Hepatocyte (in vitro differentiated cells): ENCODE data around the gene TBX3. TPM values are rescaled to one million over a fixed set of nuclear protein-coding genes. Genes with fewer than 3 reads are reported as not detected.
A peak's percentile ranks its signal among the peaks of the same experiment; 100 is the strongest.

Source experiments
- DNase-seq: peaks from one replicate; pipeline ENCODE4 v3.0.0-alpha.2; 2016; ENCODE audit warnings: low spot score
- H2AFZ ChIP-seq: fragments of 200-600 bp; sonication (generic); 2 replicates; pipeline ENCODE4 v1.6.0; 2016; ENCODE audit warnings: antibody characterized with exemption, mild to moderate bottlenecking
- H3K27ac ChIP-seq: fragments of 200-600 bp; sonication (generic); 2 replicates; pipeline ENCODE4 v1.5.1; 2016; ENCODE audit warnings: mild to moderate bottlenecking
- H3K27me3 ChIP-seq: fragments of 200-600 bp; sonication (generic); 2 replicates; pipeline ENCODE4 v1.6.1; 2016
- H3K36me3 ChIP-seq: fragments of 200-600 bp; sonication (generic); replicated peaks from 2 replicates; pipeline ENCODE4 v1.5.1; 2016; ENCODE audit warnings: low read depth; ENCODE audit not compliant: insufficient read depth
- H3K4me1 ChIP-seq: fragments of 200-600 bp; sonication (generic); 2 replicates; pipeline ENCODE4 v1.5.1; 2016; ENCODE audit warnings: mild to moderate bottlenecking, moderate library complexity; ENCODE audit not compliant: insufficient read depth
- H3K4me2 ChIP-seq: fragments of 200-600 bp; sonication (generic); 2 replicates; pipeline ENCODE4 v1.6.0; 2016
- H3K4me3 ChIP-seq: fragments of 200-600 bp; sonication (generic); 2 replicates; pipeline ENCODE4 v1.5.1; 2016; ENCODE audit warnings: mild to moderate bottlenecking
- H3K79me2 ChIP-seq: fragments of 200-600 bp; sonication (generic); 2 replicates; pipeline ENCODE4 v1.6.0; 2017; ENCODE audit warnings: mild to moderate bottlenecking
- H3K9me2 ChIP-seq: fragments of 200-600 bp; sonication (generic); replicated peaks from 2 replicates; pipeline ENCODE4 v1.6.0; 2017; ENCODE audit warnings: mild to moderate bottlenecking; ENCODE audit not compliant: insufficient read depth
- H3K9me3 ChIP-seq: fragments of 200-600 bp; sonication (generic); 2 replicates; pipeline ENCODE4 v1.5.1; 2016; ENCODE audit warnings: low read depth, mild to moderate bottlenecking
- H4K20me1 ChIP-seq: fragments of 200-600 bp; sonication (generic); 2 replicates; pipeline ENCODE4 v1.6.0; 2016; ENCODE audit warnings: mild to moderate bottlenecking; ENCODE audit not compliant: insufficient read depth, poor library complexity, severe bottlenecking
- CTCF ChIP-seq: fragments of 200-600 bp; sonication (generic); IDR thresholded peaks from 2 replicates; pipeline ENCODE4 v1.5.1; 2016; ENCODE audit warnings: antibody characterized with exemption, mild to moderate bottlenecking; ENCODE audit not compliant: poor library complexity
- EZH2 ChIP-seq: fragments of 200-600 bp; sonication (generic); IDR thresholded peaks from 2 replicates; pipeline ENCODE4 v1.6.1; 2016; ENCODE audit warnings: antibody characterized with exemption, mild to moderate bottlenecking, borderline replicate concordance
- EZH2phosphoT487 ChIP-seq: fragments of 200-600 bp; sonication (generic); IDR thresholded peaks from one replicate; pipeline ENCODE4 v1.6.1; 2018; ENCODE audit warnings: antibody characterized with exemption, mild to moderate bottlenecking, low read depth, moderate library complexity; ENCODE audit not compliant: unreplicated experiment, severe bottlenecking
- WGBS: methylation state at CpG from one replicate; pipeline ENCODE4 v1.1.6; 2016; ENCODE audit warnings: low lambda C conversion rate; ENCODE audit errors: missing lambda C conversion rate; 5-methylcytosine and 5-hydroxymethylcytosine counted together
- polyA plus RNA-seq: library from polyadenylated mRNA; unstranded; fragments of >200 nt; fragmentation: Nextera tagmentation; extraction: Ambion mirVana; gene quantifications from 2 replicates; pipeline ENCODE4 v1.2.1, GENCODE V29; 2016
- total RNA-seq: library from RNA; depleted of rRNA; stranded (reverse); fragments of >200 nt; gene quantifications from 2 replicates; pipeline ENCODE4 v1.2.3, GENCODE V29; 2014

TBX3 gene
- total and polyA plus RNA-seq, 2 experiments from 2014 or later = 109 to 133 TPM

GRCh38 chr12:114664651-114665320 is 19.2 kb downstream of the TBX3 start:
- Histone ChIP-seq H3K9me2 (no peaks in the 10 kb centered on the region), H3K4me2 (peak overlapping the region; percentile 78), H2AFZ (no peak overlapping the region), H3K27ac (peak overlapping the region; percentile 97), H3K36me3 (no peaks in the 10 kb centered on the region), H3K9me3 (no peaks in the 10 kb centered on the region), H3K4me1 (peaks cover 19% of the 10 kb centered on the region), H3K4me3 (no peak overlapping the region), H3K79me2 (peaks cover 46% of the 10 kb centered on the region), H3K27me3 (no peaks in the 10 kb centered on the region), H4K20me1 (no peaks in the 10 kb centered on the region)
- TF ChIP-seq EZH2phosphoT487 = no peak
- no peak for TF ChIP-seq EZH2
- no peak for TF ChIP-seq CTCF
- peak; percentile 36 for DNase-seq
- 16% methylated on average over 36 of the region's 47 CpGs for WGBS

GRCh38 chr12:114662512-114663177 is 21.3 kb downstream of the TBX3 start:
- no peaks in the 10 kb centered on the region for H3K36me3 ChIP-seq
- H3K4me2 ChIP-seq = no peak overlapping the region
- H2AFZ ChIP-seq = no peak overlapping the region
- TF ChIP-seq EZH2phosphoT487 (no peak), CTCF (peak; percentile 92), EZH2 (no peak)
- peaks cover 41% of the 10 kb centered on the region for H3K79me2 ChIP-seq
- H4K20me1 ChIP-seq = no peaks in the 10 kb centered on the region
- peak overlapping the region; percentile 97 for H3K27ac ChIP-seq
- peaks cover 20% of the 10 kb centered on the region for H3K4me1 ChIP-seq
- H3K9me2 ChIP-seq = no peaks in the 10 kb centered on the region
- DNase-seq = peak; percentile 91
- WGBS = 2% methylated on average over 3 of the region's 3 CpGs
- no peak overlapping the region for H3K4me3 ChIP-seq
- no peaks in the 10 kb centered on the region for H3K27me3 ChIP-seq
- no peaks in the 10 kb centered on the region for H3K9me3 ChIP-seq

- H2AFZ ChIP-seq = no peak overlapping the region
- H3K4me2 ChIP-seq = no peak overlapping the region
- no peaks in the 10 kb centered on the region for H3K36me3 ChIP-seq
- 68% methylated on average over 1 of the region's 1 CpG for WGBS
- no peaks in the 10 kb centered on the region for H3K27me3 ChIP-seq
- H3K4me1 ChIP-seq = peaks cover 26% of the 10 kb centered on the region
- DNase-seq = no peak
- peaks cover 28% of the 10 kb centered on the region for H3K79me2 ChIP-seq
- no peak overlapping the region for H3K27ac ChIP-seq
- no peaks in the 10 kb centered on the region for H3K9me3 ChIP-seq
- H3K4me3 ChIP-seq = no peak overlapping the region
- no peaks in the 10 kb centered on the region for H4K20me1 ChIP-seq
- no peaks in the 10 kb centered on the region for H3K9me2 ChIP-seq
- TF ChIP-seq EZH2 (no peak), EZH2phosphoT487 (no peak), CTCF (no peak)
Measured at GRCh38 chr12:114661245-114661644, 22.7 kb downstream of the TBX3 start.
